Left lung (tissue), 10 donors: ENCODE results near the gene CAMTA1. TPM values are rescaled to one million over a fixed set of nuclear protein-coding genes. Genes with fewer than 3 reads are reported as not detected.
A peak's percentile ranks its signal among the peaks of the same experiment; 100 is the strongest.

Experiments
- ATAC-seq: fragments of 200-7000 bp; cut with Tn5 transposase; one replicate; pipeline ENCODE4 v1.9.1; 2020; ENCODE audit warnings: moderate library complexity
- DNase-seq, 4 donors: peaks; one replicate each; pipeline ENCODE4 v3.0.0-alpha.2; 2013 to 2020
- H3K27ac ChIP-seq, 2 donors: fragments of 200-600 bp; sonication (generic) in 1 of 2; one replicate each; pipeline versions ENCODE4 v1.5.0 to v1.8.0; 2020 to 2021
- H3K27me3 ChIP-seq, 2 donors: fragments of 200-600 bp; sonication (generic) in 1 of 2; one replicate each; pipeline versions ENCODE4 v1.5.0 to v1.8.0; 2020 to 2021
- H3K36me3 ChIP-seq, 2 donors: fragments of 200-600 bp; sonication (generic) in 1 of 2; one replicate each; pipeline versions ENCODE4 v1.5.0 to v1.8.0; 2020 to 2021
- H3K4me1 ChIP-seq, 2 donors: fragments of 200-600 bp; one replicate each; pipeline ENCODE4 v1.8.0; 2021
- H3K4me3 ChIP-seq, 2 donors: fragments of 200-600 bp; sonication (generic) in 1 of 2; one replicate each; pipeline versions ENCODE4 v1.5.0 to v1.8.0; 2020 to 2021; ENCODE audit warnings: mild to moderate bottlenecking in 1 of 2
- H3K9me3 ChIP-seq, 2 donors: fragments of 200-600 bp; sonication (generic) in 1 of 2; one replicate each; pipeline versions ENCODE4 v1.5.0 to v1.8.0; 2020 to 2021
- intact Hi-C, 2 donors: fragments of 100-400 bp; cut with DNase I; formaldehyde crosslinking; loops; one replicate each; pipeline versions ENCODE4 v1.11.2 to v1.14.2; 2022
- polyA plus RNA-seq, 6 donors: library from polyadenylated mRNA; unstranded; fragments of 120-200 nt; gene quantifications; one replicate each; pipeline ENCODE4 v1.2.1, GENCODE V29; 2013; ENCODE audit not compliant: insufficient read length in 6 of 6
- total RNA-seq, 2 donors: library from RNA; stranded (reverse); fragmentation: NEBNext Ultra II Directional; extraction: Animal tissue kit (Norgen Biotek cat#: 25700); gene quantifications; one replicate each; pipeline ENCODE4 v1.2.1, GENCODE V29; 2021
- TF ChIP-seq, protein P1 (sequence below), 2 donors: fragments of 200-600 bp; sonication (generic) in 1 of 2; IDR thresholded peaks; one replicate each; pipeline versions ENCODE4 v1.5.0 to v1.8.0; 2021; ENCODE audit warnings: antibody characterized with exemption in 2 of 2
- donor health status: DM: no; HTN: yes; CAD: no.
- donor health status: DM: no; HTN: no; CAD: no.

Gene CAMTA1
- total and polyA plus RNA-seq, 8 donors: 42.7 to 69.1 (median 49.4) TPM

DNA sequence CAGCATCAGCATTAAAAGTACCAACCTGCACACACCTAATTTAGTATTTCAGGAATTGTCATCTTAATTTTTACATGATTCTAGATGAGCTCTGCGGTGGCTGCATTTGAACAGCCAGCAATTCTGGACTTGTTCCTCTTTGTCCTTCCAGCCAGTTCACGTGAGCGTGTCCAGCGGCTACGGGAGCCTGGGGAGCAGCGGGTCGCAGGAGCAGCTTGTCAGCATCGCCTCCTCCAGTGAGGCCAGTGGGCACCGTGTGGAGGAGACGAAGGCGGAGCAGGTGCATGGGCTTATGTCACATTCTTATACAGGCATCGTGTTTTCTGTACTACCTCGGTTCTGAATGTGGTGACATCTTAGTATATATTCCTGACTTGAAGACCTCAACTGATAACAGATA is 1024.5 kb downstream of the CAMTA1 start:
- Histone ChIP-seq H3K9me3 (peaks cover 0 to 11% of the 10 kb centered on the region in 2 donors), H3K36me3 (peaks cover 4 to 51% of the 10 kb centered on the region in 2 donors), H3K27ac (no peak overlapping the region), H3K4me3 (no peak overlapping the region), H3K27me3 (no peaks in the 10 kb centered on the region), H3K4me1 (no peaks in the 10 kb centered on the region)
- intact Hi-C loops: no loop called here
- TF ChIP-seq, protein P1, sequence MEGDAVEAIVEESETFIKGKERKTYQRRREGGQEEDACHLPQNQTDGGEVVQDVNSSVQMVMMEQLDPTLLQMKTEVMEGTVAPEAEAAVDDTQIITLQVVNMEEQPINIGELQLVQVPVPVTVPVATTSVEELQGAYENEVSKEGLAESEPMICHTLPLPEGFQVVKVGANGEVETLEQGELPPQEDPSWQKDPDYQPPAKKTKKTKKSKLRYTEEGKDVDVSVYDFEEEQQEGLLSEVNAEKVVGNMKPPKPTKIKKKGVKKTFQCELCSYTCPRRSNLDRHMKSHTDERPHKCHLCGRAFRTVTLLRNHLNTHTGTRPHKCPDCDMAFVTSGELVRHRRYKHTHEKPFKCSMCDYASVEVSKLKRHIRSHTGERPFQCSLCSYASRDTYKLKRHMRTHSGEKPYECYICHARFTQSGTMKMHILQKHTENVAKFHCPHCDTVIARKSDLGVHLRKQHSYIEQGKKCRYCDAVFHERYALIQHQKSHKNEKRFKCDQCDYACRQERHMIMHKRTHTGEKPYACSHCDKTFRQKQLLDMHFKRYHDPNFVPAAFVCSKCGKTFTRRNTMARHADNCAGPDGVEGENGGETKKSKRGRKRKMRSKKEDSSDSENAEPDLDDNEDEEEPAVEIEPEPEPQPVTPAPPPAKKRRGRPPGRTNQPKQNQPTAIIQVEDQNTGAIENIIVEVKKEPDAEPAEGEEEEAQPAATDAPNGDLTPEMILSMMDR (IDR thresholded peaks at IDR 0.05): no peak
- no peak for ATAC-seq
- peak in 1 of 4 donors; percentile 82 for DNase-seq

DNA sequence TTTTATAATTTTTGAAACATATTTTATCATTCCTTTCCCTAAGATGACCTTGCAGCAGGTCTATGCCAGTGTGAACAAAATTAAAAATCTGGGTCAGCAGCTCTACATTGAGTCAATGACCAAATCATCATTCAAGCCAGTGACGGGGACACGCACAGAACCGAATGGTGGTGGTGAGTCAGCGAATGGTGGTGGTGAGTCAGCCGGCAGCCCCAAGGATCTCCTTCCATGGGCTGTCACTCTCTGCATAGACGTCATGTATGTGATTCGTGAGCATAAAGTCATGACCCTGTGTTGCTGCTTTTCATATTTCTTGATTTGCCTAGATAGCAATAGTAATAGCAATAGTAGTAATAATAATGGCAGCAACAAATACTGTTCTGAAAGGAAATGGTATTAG is 1025.1 kb downstream of the CAMTA1 start:
- ATAC-seq (peak; percentile 49), DNase-seq (peak in 1 of 4 donors; percentile 45)
- no peaks in the 10 kb centered on the region for H3K27me3 ChIP-seq
- TF ChIP-seq, protein P1 (IDR thresholded peaks at IDR 0.05): no peak
- H3K27ac ChIP-seq: no peak overlapping the region
- no peak overlapping the region for H3K4me3 ChIP-seq
- intact Hi-C loops: no loop called here
- peaks cover 4 to 45% of the 10 kb centered on the region in 2 donors for H3K36me3 ChIP-seq
- no peaks in the 10 kb centered on the region for H3K4me1 ChIP-seq
- peaks cover 0 to 11% of the 10 kb centered on the region in 2 donors for H3K9me3 ChIP-seq

DNA sequence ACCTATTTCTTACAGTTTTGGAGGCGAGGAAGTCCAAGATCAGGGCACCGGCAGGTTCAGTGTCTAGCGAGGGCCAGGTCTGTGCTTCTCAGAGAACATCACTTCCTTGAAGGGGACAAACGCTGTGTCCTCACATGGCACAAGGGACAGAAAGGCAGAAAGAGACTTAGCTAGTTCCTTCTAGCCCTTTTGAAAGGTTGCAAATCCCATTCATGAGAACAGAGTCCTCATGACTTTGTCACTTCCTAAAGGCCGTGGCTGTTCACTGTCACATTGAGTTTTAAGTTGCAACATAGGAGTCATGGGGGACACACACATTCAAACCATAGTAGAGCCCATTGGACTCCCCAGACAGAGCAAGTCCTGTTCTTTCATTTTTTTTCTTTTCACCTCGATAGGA is 1026.2 kb downstream of the CAMTA1 start:
- no peak overlapping the region for H3K4me3 ChIP-seq
- intact Hi-C loops: no loop called here
- H3K4me1 ChIP-seq: no peaks in the 10 kb centered on the region
- H3K27me3 ChIP-seq: no peaks in the 10 kb centered on the region
- H3K27ac ChIP-seq: no peak overlapping the region
- TF ChIP-seq, protein P1 (IDR thresholded peaks at IDR 0.05): no peak
- H3K9me3 ChIP-seq: peaks cover 0 to 11% of the 10 kb centered on the region in 2 donors
- peak; percentile 55 for ATAC-seq
- peaks cover 4 to 37% of the 10 kb centered on the region in 2 donors for H3K36me3 ChIP-seq
- DNase-seq: no peak

DNA sequence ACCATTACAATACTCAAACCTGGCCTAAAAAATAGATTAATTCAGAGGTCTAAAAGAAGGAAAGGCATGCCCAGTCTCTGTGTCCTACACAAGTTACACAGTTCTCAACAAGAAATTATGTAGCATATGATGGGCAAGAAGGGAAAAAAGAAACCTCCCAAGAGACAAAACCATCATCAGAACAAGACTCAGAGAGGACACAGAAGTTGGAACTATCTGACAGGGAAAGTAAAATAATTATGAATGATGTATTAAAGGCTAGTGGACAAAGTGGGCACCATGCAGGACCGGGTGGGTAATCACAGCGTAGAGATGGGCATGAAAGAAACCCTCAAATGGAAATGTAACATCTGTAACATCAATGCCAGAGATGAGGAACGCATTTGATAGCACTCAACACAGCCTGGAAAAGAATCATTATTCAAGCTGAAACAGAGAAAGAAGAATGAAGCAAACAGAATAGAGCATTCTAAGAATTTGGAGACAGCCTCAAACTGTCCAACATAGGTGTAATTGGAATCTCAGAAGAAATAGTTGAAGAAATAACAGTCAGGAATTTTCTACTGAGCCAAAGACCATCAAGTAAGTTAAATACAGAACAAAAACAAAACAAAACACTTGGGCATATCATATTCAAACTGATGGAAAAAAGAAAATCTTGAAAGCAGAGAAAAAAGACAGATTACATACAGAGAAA is 1028.6 kb downstream of the CAMTA1 start:
- Histone ChIP-seq H3K4me3 (no peak overlapping the region), H3K36me3 (peaks cover 4 to 24% of the 10 kb centered on the region in 2 donors), H3K27me3 (no peaks in the 10 kb centered on the region), H3K27ac (no peak overlapping the region), H3K9me3 (peaks cover 0 to 11% of the 10 kb centered on the region in 2 donors), H3K4me1 (no peaks in the 10 kb centered on the region)
- DNase-seq (no peak), ATAC-seq (no peak)
- intact Hi-C loops: no loop called here
- TF ChIP-seq, protein P1 (IDR thresholded peaks at IDR 0.05): no peak

Other genes starting within 250 kb of the CAMTA1 start
- gene NOL9, start 230.9 kb upstream of the CAMTA1 start, total RNA-seq: 10 to 100 TPM; 24.4 to 30.8 TPM
- gene NOL9, start 230.9 kb upstream of the CAMTA1 start, polyA plus RNA-seq: 10 to 100 TPM; 19.1 to 25.7 (median 23.7) TPM
- gene TAS1R1, start 230.1 kb upstream of the CAMTA1 start, total RNA-seq: not detected
- gene TAS1R1, start 230.1 kb upstream of the CAMTA1 start, polyA plus RNA-seq: under 1 TPM; 0.07 to 0.21 (median 0.18) TPM
- gene ZBTB48, start 205.5 kb upstream of the CAMTA1 start, total RNA-seq: 10 to 100 TPM; 24.7 to 34.5 TPM
- gene ZBTB48, start 205.5 kb upstream of the CAMTA1 start, polyA plus RNA-seq: 10 to 100 TPM; 26.2 to 41.6 (median 33.7) TPM
- 10 to 100 TPM; 20.6 to 29.2 TPM for gene KLHL21, start 182.6 kb upstream of the CAMTA1 start, total RNA-seq
- gene KLHL21, start 182.6 kb upstream of the CAMTA1 start, polyA plus RNA-seq: 10 to 100 TPM; 11.0 to 15.9 (median 13.6) TPM
- gene PHF13, start 171.7 kb upstream of the CAMTA1 start, total RNA-seq: 10 to 100 TPM; 11.1 to 12.2 TPM
- gene PHF13, start 171.7 kb upstream of the CAMTA1 start, polyA plus RNA-seq: 10 to 100 TPM; 17.6 to 24.8 (median 19.9) TPM
- gene THAP3, start 160.6 kb upstream of the CAMTA1 start, total RNA-seq: 10 to 100 TPM; 14.5 to 16.5 TPM
- gene THAP3, start 160.6 kb upstream of the CAMTA1 start, polyA plus RNA-seq: 10 to 100 TPM; 15.5 to 20.5 (median 17.9) TPM
- gene DNAJC11, start 83.6 kb upstream of the CAMTA1 start, total RNA-seq: 10 to 100 TPM; 33.5 to 37.7 TPM
- gene DNAJC11, start 83.6 kb upstream of the CAMTA1 start, polyA plus RNA-seq: 10 to 100 TPM; 46.4 to 52.0 (median 47.2) TPM